Small intestine (tissue), 7 donors: ENCODE measurements around the gene TIGD3. TPM values are rescaled to one million over a fixed set of nuclear protein-coding genes. Genes with fewer than 3 reads are reported as not detected.

Source experiments
- DNase-seq, 2 donors: peaks; one replicate each; pipeline versions ENCODE4 v3.0.0 to v3.0.0-alpha.2; 2013
- FAIRE-seq: peaks from 2 replicates; lab custom pipeline; 2012; peaks lifted over from hg19 to GRCh38; lab: Jason Lieb, UNC
- H3K27ac ChIP-seq, 3 donors: one replicate each; pipeline ENCODE4 v1.5.1; 2013; ENCODE audit warnings: low read length in 2 of 3, mild to moderate bottlenecking in 2 of 3, control low read depth in 1 of 3, inconsistent platforms in 1 of 3, low read depth in 1 of 3, moderate library complexity in 1 of 3
- H3K27me3 ChIP-seq, 3 donors: one replicate each; pipeline ENCODE4 v1.6.1; 2013; ENCODE audit warnings: low read length in 3 of 3, inconsistent platforms in 1 of 3; ENCODE audit not compliant: control insufficient read depth in 3 of 3, insufficient read depth in 3 of 3
- H3K36me3 ChIP-seq, 3 donors: one replicate each; pipeline ENCODE4 v1.6.1; 2013; ENCODE audit warnings: low read length in 3 of 3, inconsistent platforms in 1 of 3, low read depth in 1 of 3, mild to moderate bottlenecking in 1 of 3, moderate library complexity in 1 of 3; ENCODE audit not compliant: control insufficient read depth in 3 of 3, insufficient read depth in 2 of 3
- H3K4me1 ChIP-seq, 3 donors: one replicate each; pipeline ENCODE4 v1.6.1; 2013; ENCODE audit warnings: low read length in 2 of 3, inconsistent platforms in 1 of 3, low read depth in 1 of 3, mild to moderate bottlenecking in 1 of 3, moderate library complexity in 1 of 3; ENCODE audit not compliant: control insufficient read depth in 3 of 3, insufficient read depth in 2 of 3
- H3K4me3 ChIP-seq, 3 donors: one replicate each; pipeline ENCODE4 v1.5.1; 2013; ENCODE audit warnings: low read length in 3 of 3, control low read depth in 1 of 3, inconsistent platforms in 1 of 3, low read depth in 1 of 3, mild to moderate bottlenecking in 1 of 3, moderate library complexity in 1 of 3
- H3K9me3 ChIP-seq, 2 donors: one replicate each; pipeline ENCODE4 v1.6.1; 2013; ENCODE audit warnings: low read depth in 1 of 2, low read length in 1 of 2; ENCODE audit not compliant: control insufficient read depth in 2 of 2, insufficient read depth in 1 of 2
- WGBS, 3 donors: extraction: QIAGEN DNeasy Blood & Tissue Kit; methylation state at CpG; one replicate each; pipeline ENCODE4 v1.1.7; 2013; 5-methylcytosine and 5-hydroxymethylcytosine counted together
- polyA plus RNA-seq, 4 donors: library from polyadenylated mRNA; stranded (reverse) in 3 of 4; unstranded in 1 of 4; fragments of 200-250 nt in 3 of 4; fragments of 120-200 nt in 1 of 4; gene quantifications; one replicate each; pipeline versions ENCODE4 v1.2.1 to v1.2.3, GENCODE V29; 2013
- donor health status: healthy with polysubstance abuse.
- donor health status: control.
- donor health status: control.
- donor health status: Bipolar disorder and iron deficiency.
- donor health status: healthy.

The TIGD3 gene
- polyA plus RNA-seq, 4 donors, result 2.1 to 9.4 (median 3.8) TPM

DNA sequence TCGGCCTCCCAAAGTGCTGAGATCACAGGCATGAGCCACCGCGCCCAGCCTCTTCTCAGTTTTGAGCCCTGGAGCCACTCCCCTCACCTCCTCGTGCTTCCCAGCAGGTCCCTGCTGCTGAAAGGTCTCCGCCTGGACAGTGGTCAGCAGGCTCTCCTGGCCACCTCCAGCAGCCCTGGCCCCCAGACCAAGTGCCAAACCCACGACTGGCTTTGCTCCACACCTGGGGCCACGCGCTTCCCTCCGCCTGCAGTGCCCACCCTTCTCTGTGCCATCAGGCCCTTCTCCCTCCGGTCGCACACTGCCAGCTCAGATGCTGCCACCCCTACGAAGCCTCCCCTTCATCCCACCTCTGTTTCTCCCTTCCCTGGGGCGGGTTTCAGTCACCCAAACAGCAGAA, 44.7 kb downstream of the TIGD3 start:
- Histone ChIP-seq H3K27ac (no peak overlapping the region), H3K4me3 (no peak overlapping the region), H3K27me3 (no peaks in the 10 kb centered on the region), H3K4me1 (peaks cover 0 to 28% (median 7%) of the 10 kb centered on the region in 3 donors), H3K9me3 (no peaks in the 10 kb centered on the region), H3K36me3 (peaks cover 27 to 83% (median 30%) of the 10 kb centered on the region in 3 donors)
- DNase-seq (no peak), FAIRE-seq (no peak)
- 90 to 93% (median 92%) methylated on average over 13 of the region's 13 CpGs for WGBS, 3 donors

DNA sequence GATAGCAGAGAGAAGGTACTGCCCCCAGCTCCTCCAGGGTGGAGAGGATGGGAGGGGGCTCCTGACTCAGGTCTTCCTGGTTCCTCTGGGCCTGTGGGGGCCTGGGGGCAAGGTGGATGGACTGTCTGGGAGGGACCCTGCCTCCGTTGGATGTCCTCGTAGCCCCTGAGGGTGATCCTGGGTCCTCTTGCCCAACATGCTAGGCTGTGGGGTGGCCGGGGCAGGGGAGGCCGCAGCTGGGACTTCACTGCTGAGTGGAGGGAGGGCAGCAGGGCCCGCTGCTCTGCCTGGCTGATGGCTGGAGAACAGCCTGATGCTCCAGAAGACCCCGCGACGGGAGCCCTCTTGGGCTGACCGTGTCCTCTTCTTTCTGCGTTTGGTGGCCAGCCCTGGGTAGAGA, 45.3 kb downstream of the TIGD3 start:
- no peak overlapping the region for H3K4me3 ChIP-seq
- WGBS, 3 donors, result 86 to 93% (median 92%) methylated on average over 10 of the region's 10 CpGs
- no peaks in the 10 kb centered on the region for H3K9me3 ChIP-seq
- FAIRE-seq, result no peak
- H3K4me1 ChIP-seq, result peaks cover 0 to 29% (median 7%) of the 10 kb centered on the region in 3 donors
- peaks cover 23 to 83% (median 28%) of the 10 kb centered on the region in 3 donors for H3K36me3 ChIP-seq
- no peak overlapping the region for H3K27ac ChIP-seq
- no peak for DNase-seq
- H3K27me3 ChIP-seq, result no peaks in the 10 kb centered on the region

DNA sequence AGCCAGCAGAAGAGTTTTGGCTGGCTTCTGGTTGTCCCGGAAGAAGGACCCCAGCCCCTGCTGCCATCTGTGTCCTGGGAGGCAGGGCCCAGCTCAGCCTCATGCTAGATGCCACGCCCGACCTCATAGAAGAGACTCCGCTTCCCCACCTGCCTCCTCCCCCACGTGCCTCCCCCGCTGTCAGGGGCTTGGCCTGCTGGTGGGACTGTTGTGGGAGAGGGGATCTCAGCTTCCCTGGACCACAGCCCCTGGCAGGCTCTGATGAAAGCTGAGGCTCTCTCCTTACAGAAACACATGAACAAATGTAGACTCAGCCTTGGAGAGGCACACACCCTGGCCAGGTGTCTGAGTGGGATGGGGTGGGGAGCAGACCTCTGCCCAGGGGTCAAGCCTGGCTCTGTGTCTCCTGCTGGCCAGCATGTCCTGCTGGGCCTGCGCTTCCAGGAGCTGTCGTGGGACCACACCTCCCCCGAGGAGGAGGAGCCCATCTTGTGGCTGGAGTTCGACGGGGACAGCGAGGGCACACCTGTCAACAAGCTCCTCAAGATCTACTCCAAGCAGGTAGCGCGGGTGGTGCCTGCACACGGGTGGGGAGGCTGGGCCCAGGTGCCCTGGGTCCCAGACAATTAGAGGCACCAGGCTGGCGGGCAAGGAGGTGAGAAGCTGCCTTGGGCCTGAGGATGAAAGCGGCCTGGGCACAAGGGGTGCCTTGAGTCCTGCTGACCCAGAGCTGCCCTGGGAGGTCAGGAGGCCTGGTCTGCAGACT, 45.9 kb downstream of the TIGD3 start:
- Histone ChIP-seq H3K36me3 (peaks cover 21 to 84% (median 31%) of the 10 kb centered on the region in 3 donors), H3K4me3 (peak overlapping the region in 1 of 3 donors; percentile 5), H3K27me3 (no peaks in the 10 kb centered on the region), H3K27ac (peak overlapping the region in 2 of 3 donors; percentile 22 to 78), H3K9me3 (no peaks in the 10 kb centered on the region), H3K4me1 (peaks cover 0 to 29% (median 7%) of the 10 kb centered on the region in 3 donors)
- DNase-seq (peak; percentile 29 to 41), FAIRE-seq (no peak)
- WGBS, 3 donors, result 25 to 65% (median 52%) methylated on average over 16 to 17 of the region's 17 CpGs

DNA sequence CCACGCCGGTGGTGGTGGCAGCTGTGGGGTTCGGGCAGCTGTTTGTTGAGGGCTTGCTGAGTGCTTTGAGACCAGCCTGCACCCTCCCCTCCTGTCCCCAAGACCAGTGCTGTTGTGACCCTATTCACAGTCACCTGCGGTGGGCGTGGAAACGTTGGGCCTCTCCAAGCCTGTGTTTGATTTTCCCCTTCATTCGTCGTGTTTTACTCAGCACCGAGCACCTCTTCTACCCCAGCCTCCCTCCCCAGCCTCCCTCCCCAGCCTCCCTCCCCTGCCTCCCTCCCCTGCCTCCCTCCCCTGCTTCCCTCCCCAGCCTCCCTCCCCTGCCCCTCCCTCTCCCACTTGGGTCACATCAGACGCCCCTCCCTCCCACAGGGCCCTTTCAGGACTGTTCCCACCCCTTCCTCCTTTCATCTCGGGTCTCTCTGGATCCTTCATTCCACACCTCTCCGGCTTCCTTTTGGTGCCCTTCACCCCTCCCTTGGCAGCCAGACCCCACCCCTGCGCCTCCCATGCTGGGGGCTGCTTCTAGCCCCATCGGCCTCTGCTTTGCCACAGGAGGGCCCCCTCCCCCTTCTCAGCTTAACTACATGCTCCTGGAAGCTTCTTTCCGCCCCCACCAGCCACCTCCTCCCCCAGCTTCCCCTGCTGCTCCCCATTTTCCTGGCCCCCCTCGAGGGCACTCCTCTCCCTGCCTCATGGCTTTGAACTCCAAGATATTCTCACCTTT, 46.7 kb downstream of the TIGD3 start:
- H3K27me3 ChIP-seq, result no peaks in the 10 kb centered on the region
- WGBS, 3 donors, result 27 to 58% (median 37%) methylated on average over 16 of the region's 16 CpGs
- H3K27ac ChIP-seq, result peak overlapping the region in 2 of 3 donors; percentile 58 to 94
- H3K4me1 ChIP-seq, result peaks cover 0 to 29% (median 7%) of the 10 kb centered on the region in 3 donors
- DNase-seq (peak; percentile 63 to 87), FAIRE-seq (no peak)
- H3K36me3 ChIP-seq, result peaks cover 16 to 82% (median 29%) of the 10 kb centered on the region in 3 donors
- H3K4me3 ChIP-seq, result no peak overlapping the region
- H3K9me3 ChIP-seq, result no peaks in the 10 kb centered on the region

DNA sequence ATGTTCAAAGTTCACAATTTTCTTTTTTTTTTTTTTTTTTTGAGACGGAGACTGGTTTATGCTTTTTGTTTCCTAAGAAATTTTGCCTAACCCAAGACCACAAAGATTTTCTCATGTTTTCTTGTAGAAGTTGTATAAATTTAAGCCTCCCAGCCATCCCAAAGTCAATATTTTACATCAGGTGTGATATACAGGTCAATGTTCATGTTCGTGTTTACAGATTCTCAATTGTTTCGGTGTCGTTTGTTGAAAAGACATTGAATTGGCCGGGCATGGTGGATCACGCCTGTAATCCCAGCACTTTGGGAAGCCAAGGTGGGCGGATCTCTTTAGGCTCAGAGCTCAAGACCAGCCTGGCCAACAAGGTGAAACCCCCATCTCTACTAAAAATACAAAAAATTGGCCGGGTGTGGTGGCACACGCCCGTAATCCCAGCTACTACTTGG, 47.3 kb downstream of the TIGD3 start:
- H3K27me3 ChIP-seq, result no peaks in the 10 kb centered on the region
- H3K4me1 ChIP-seq, result peaks cover 0 to 29% (median 7%) of the 10 kb centered on the region in 3 donors
- FAIRE-seq, result no peak
- H3K4me3 ChIP-seq, result no peak overlapping the region
- no peak for DNase-seq
- H3K9me3 ChIP-seq, result no peaks in the 10 kb centered on the region
- WGBS, 3 donors, result 24 to 68% (median 49%) methylated on average over 10 of the region's 10 CpGs
- H3K27ac ChIP-seq, result peak overlapping the region in 1 of 3 donors; percentile 94
- H3K36me3 ChIP-seq, result peaks cover 14 to 82% (median 28%) of the 10 kb centered on the region in 3 donors

DNA sequence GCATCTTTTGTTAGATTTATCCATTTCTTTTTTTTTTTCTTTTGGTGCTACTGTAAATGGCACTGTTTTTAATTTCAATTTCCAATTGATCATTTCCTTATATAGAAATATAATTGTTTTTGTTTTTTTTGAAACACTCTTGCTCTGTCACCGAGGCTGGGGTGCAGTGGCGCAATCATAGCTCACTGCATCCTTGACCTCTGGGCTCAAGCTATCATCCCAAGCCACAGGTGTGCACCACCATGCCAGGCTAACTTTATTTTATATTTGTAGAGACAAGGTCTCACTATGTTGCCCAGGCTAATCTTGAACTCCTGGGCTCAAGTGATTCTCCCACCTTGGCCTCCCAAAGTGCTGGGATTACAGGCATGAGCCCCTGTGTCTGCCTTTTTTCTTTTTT, 48.2 kb downstream of the TIGD3 start:
- FAIRE-seq (no peak), DNase-seq (no peak)
- H3K27ac ChIP-seq, result no peak overlapping the region
- H3K27me3 ChIP-seq, result no peaks in the 10 kb centered on the region
- H3K4me1 ChIP-seq, result peaks cover 0 to 29% (median 7%) of the 10 kb centered on the region in 3 donors
- WGBS, 3 donors, result 64 to 75% (median 71%) methylated on average over 2 of the region's 2 CpGs
- H3K4me3 ChIP-seq, result no peak overlapping the region
- H3K36me3 ChIP-seq, result peaks cover 8 to 80% (median 26%) of the 10 kb centered on the region in 3 donors
- no peaks in the 10 kb centered on the region for H3K9me3 ChIP-seq

DNA sequence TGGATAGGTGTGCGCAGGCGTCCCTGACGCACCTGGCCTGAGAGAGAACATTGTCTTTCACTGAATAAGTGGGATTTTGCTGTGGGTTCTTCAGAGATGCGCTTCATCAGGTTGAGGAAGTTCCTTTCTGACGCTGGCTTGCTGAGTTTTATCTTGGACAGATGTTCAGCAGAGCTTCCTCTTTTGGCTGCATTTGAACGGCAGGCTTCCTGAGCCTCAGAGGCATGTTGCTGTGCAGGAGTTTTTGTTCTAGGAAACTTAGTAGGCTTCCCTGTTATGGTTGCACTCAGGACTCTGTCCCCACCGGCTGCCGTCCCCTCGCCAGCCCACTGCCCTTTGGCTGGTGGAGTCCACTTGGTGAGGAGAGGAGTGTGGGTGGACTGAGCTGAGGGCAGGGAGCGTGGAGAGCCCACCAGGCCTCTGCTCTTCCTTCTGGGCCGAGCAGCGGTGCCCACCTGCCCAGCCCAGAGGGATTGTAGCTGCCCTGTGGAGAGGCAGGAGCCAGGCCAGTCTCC, 49.1 kb downstream of the TIGD3 start:
- Histone ChIP-seq H3K9me3 (no peaks in the 10 kb centered on the region), H3K36me3 (peaks cover 12 to 80% (median 22%) of the 10 kb centered on the region in 3 donors), H3K27ac (peak overlapping the region in 1 of 3 donors; percentile 90), H3K4me3 (no peak overlapping the region), H3K4me1 (peaks cover 0 to 29% (median 7%) of the 10 kb centered on the region in 3 donors), H3K27me3 (no peaks in the 10 kb centered on the region)
- WGBS, 3 donors, result 63 to 79% (median 72%) methylated on average over 12 of the region's 12 CpGs
- no peak for FAIRE-seq
- DNase-seq, result no peak

DNA sequence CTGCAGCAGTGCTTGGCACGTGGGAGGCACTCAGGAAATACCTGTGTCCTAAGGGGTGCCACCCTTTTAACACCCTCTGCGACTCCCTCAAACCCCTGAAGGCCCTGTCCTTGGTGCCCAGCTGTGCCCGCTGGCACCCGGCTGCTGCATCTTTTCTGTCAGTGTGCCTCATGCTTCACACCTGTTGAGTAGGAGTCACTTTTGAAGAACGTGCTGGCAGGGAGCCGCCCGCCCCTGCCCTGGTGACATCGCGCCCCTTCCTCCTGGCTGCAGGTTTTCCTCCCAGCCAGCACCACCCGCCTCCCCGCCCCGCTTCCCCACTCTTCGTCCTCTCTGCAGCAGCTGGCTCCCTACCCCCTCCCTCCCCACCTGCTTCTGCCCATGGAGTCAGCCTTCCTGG, 49.7 kb downstream of the TIGD3 start:
- H3K9me3 ChIP-seq, result no peaks in the 10 kb centered on the region
- H3K27me3 ChIP-seq, result no peaks in the 10 kb centered on the region
- peaks cover 0 to 29% (median 7%) of the 10 kb centered on the region in 3 donors for H3K4me1 ChIP-seq
- peaks cover 12 to 82% (median 22%) of the 10 kb centered on the region in 3 donors for H3K36me3 ChIP-seq
- no peak for DNase-seq
- FAIRE-seq, result no peak
- H3K4me3 ChIP-seq, result no peak overlapping the region
- WGBS, 3 donors, result 63 to 71% (median 70%) methylated on average over 11 to 13 of the region's 13 CpGs
- H3K27ac ChIP-seq, result peak overlapping the region in 1 of 3 donors; percentile 90
